ENCODE data around the gene CA5A. TPM values are rescaled to one million over a fixed set of nuclear protein-coding genes. Genes with fewer than 3 reads are reported as not detected.
"Not testable (repeated sequence)": the region's sequence is repeated elsewhere in the genome, so short reads cannot be mapped to it uniquely, and the experiment has no call there.

Gene CA5A
- total RNA-seq, 1 donor from 2014 or later = 0.06 TPM

GRCh38 chr16:87945351-87946042 is 9.2 kb upstream of the CA5A start:
- Histone ChIP-seq H3K4me1 (peaks cover 8% of the 10 kb centered on the region), H3K4me3 (peak overlapping the region; percentile 46), H3K36me3 (no peaks in the 10 kb centered on the region), H3K9me3 (no peaks in the 10 kb centered on the region), H3K27ac (peak overlapping the region; percentile 64), H3K27me3 (ENCODE audit: low read depth) (no peaks in the 10 kb centered on the region)
- DNase-seq (peak; percentile 85), ATAC-seq (peak; percentile 88 to 93)
- intact Hi-C loops (cut with DNase I) = no loop called here
- no peak for TF ChIP-seq CTCF (IDR thresholded peaks at IDR 0.05)

DNA sequence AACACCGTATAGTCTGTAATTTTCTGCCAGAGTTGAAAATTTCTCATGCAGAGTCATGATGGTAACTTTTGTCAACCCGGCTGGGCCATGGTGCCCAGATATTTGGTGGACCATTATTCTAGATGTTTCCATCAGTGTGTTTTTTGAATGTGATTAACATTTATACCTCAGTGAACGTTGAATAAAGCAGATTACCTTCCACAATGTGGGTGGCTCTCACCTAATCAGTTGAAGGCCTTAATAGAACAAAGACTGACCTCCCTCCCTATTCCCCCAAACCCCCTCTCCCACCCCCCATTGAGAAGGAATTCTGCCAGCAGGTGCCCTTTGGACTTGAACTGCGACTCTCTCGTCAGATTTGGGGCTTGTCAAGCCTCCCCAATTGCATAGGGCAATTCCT is 6.4 kb upstream of the CA5A start:
- DNase-seq = no peak
- Histone ChIP-seq H3K4me1 (peaks cover 8% of the 10 kb centered on the region), H3K9me3 (no peaks in the 10 kb centered on the region), H3K27me3 (ENCODE audit: low read depth) (no peaks in the 10 kb centered on the region), H3K27ac (no peak overlapping the region), H3K36me3 (no peaks in the 10 kb centered on the region), H3K4me3 (no peak overlapping the region)
- ATAC-seq = no peak
- no peak for TF ChIP-seq CTCF (IDR thresholded peaks at IDR 0.05)
- intact Hi-C loops (cut with DNase I) = no loop called here

GRCh38 chr16:87939562-87940423 is 3.5 kb upstream of the CA5A start:
- no peaks in the 10 kb centered on the region for H3K36me3 ChIP-seq
- H3K9me3 ChIP-seq = no peaks in the 10 kb centered on the region
- peaks cover under 1% of the 10 kb centered on the region for H3K4me1 ChIP-seq
- no peaks in the 10 kb centered on the region for H3K27me3 ChIP-seq (ENCODE audit: low read depth)
- no peak overlapping the region for H3K27ac ChIP-seq
- intact Hi-C loops (cut with DNase I) = no loop called here
- DNase-seq = no peak
- TF ChIP-seq CTCF (IDR thresholded peaks at IDR 0.05) = no peak
- no peak overlapping the region for H3K4me3 ChIP-seq
- ATAC-seq = no peak

DNA sequence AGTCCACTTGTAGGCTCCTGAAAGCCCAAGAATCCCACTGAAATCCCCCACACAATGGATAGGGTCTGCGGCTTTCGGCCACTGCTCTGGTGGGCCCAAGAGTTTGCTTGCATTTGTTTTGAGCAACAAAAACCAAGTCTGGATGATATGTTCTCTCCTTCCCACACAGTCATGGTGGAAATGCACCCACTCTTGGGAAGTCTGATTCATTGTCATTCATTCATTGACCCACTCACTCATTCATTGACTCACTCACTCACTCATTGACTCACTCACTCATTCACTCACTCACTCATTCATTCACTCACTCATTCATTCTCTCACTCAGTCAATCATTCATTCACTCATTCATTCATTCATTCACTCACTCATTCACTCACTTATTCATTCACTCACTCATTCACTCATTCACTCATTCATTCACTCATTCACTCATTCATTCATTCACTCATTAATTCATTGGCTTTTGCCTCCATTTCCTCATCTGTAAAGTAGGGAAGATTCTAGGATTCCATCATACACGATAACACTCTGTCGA is 2.2 kb upstream of the CA5A start:
- Histone ChIP-seq H3K27ac (no peak overlapping the region), H3K9me3 (no peaks in the 10 kb centered on the region), H3K36me3 (no peaks in the 10 kb centered on the region), H3K27me3 (ENCODE audit: low read depth) (no peaks in the 10 kb centered on the region), H3K4me1 (no peaks in the 10 kb centered on the region), H3K4me3 (no peak overlapping the region)
- no peak for ATAC-seq
- no peak for DNase-seq
- intact Hi-C loops (cut with DNase I) = no loop called here
- TF ChIP-seq CTCF (IDR thresholded peaks at IDR 0.05) = no peak

DNA sequence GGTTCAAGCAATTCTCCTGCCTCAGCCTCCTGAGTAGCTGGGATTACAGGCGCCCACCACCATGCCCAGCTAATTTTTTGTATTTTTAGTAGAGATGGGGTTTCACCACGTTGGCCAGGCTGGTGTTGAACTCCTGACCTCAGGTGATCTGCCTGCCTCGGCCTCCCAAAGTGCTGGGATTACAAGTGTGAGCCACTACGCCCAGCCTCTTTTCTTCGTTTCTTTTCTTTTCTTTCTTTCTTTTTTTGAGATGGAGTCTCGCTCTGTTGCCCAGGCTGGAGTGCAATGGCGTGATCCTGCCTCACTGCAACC is 858 bp upstream of the CA5A start:
- H3K36me3 ChIP-seq; H3K4me1 ChIP-seq; H3K27me3 ChIP-seq (ENCODE audit: low read depth); H3K4me3 ChIP-seq; H3K27ac ChIP-seq; H3K9me3 ChIP-seq; intact Hi-C loops (cut with DNase I); ATAC-seq; DNase-seq: not testable (repeated sequence)

- H3K27me3 ChIP-seq (ENCODE audit: low read depth); H3K27ac ChIP-seq; H3K4me1 ChIP-seq; intact Hi-C loops (cut with DNase I); H3K4me3 ChIP-seq; DNase-seq; ATAC-seq; H3K36me3 ChIP-seq; H3K9me3 ChIP-seq: not testable (repeated sequence)
These were observed 334 bp downstream of the CA5A start for GRCh38 chr16:87936016-87936374.

- DNase-seq; H3K27me3 ChIP-seq (ENCODE audit: low read depth); H3K27ac ChIP-seq; H3K4me3 ChIP-seq; H3K9me3 ChIP-seq; H3K4me1 ChIP-seq; intact Hi-C loops (cut with DNase I); ATAC-seq; H3K36me3 ChIP-seq: not testable (repeated sequence)
These were observed 1.4 kb downstream of the CA5A start for GRCh38 chr16:87934752-87935425.
